Calu3 (cell line): ENCODE results near the gene LOXL1. TPM values are rescaled to one million over a fixed set of nuclear protein-coding genes. Genes with fewer than 3 reads are reported as not detected.

Experiments used
- BruUV-seq: library from RNA; stranded (reverse); fragments of 400-500 nt; replicated peaks from 2 replicates; lab custom pipeline; 2021; lab: Mats Ljungman, UMichigan
- CTCF ChIA-PET: fragments of 300-600 bp; sonication (Branson Sonifier 250); formaldehyde crosslinking; loops from one replicate; lab custom pipeline; 2022; ENCODE audit warnings: antibody characterized with exemption; lab: Charles Lee
- DNase-seq: peaks from one replicate; pipeline ENCODE4 v3.0.0; 2022
- H3K27ac Mint-ChIP-seq: one replicate; pipeline ENCODE4 v1.8.0; 2022; ENCODE audit warnings: mixed read lengths; ENCODE audit not compliant: unreplicated experiment
- H3K27me3 Mint-ChIP-seq: one replicate; pipeline ENCODE4 v1.8.0; 2022; ENCODE audit warnings: mixed read lengths; ENCODE audit not compliant: unreplicated experiment
- H3K36me3 Mint-ChIP-seq: one replicate; pipeline ENCODE4 v1.8.0; 2022; ENCODE audit warnings: mild to moderate bottlenecking, moderate library complexity, mixed read lengths; ENCODE audit not compliant: insufficient read depth, unreplicated experiment
- H3K4me1 Mint-ChIP-seq: one replicate; pipeline ENCODE4 v1.8.0; 2022; ENCODE audit warnings: mild to moderate bottlenecking, low read depth, mixed read lengths; ENCODE audit not compliant: unreplicated experiment
- H3K4me3 Mint-ChIP-seq: one replicate; pipeline ENCODE4 v1.8.0; 2022; ENCODE audit warnings: mild to moderate bottlenecking, low read depth, moderate library complexity, mixed read lengths; ENCODE audit not compliant: unreplicated experiment
- H3K9me3 Mint-ChIP-seq: one replicate; pipeline ENCODE4 v1.8.0; 2022; ENCODE audit warnings: low read depth, mixed read lengths; ENCODE audit not compliant: unreplicated experiment
- intact Hi-C: fragments of 100-400 bp; cut with micrococcal nuclease; formaldehyde crosslinking; loops from one replicate; pipeline ENCODE4 v1.10.0; 2022; ENCODE audit not compliant: unreplicated experiment
- total RNA-seq: library from RNA; stranded (reverse); gene quantifications from 2 replicates; pipeline ENCODE4 v1.2.3, GENCODE V29; 2022
- TF ChIP-seq, protein P1 (sequence below): fragments of 200-600 bp; IDR thresholded peaks from one replicate; pipeline ENCODE4 v1.8.0; 2022; ENCODE audit warnings: antibody characterized with exemption; ENCODE audit not compliant: unreplicated experiment

Gene LOXL1
- total RNA-seq, 1 experiment from 2014 or later = 2.1 TPM

DNA sequence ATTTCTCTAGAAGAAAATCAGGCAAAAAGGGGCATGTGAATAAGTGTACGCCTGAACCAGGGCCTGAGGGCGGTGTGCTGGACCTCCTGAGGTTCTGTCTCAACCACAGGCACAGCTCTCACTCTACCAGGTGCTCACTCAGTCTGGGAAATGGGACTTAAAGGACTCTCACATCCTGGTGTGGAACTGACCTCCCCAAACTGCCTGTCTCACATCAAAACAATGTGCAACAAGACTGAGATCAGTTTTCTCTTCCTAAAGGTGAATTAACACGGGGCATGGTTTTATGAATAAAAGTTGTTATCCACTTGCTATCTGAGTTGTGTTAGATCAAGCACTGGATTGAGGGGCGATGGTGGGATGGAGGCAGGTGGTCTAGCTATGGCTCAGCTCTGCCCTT lies 61.0 kb downstream of the LOXL1 start:
- peaks cover 89% of the 10 kb centered on the region for H3K4me1 Mint-ChIP-seq
- H3K27ac Mint-ChIP-seq = peak overlapping the region; percentile 86
- H3K27me3 Mint-ChIP-seq = no peaks in the 10 kb centered on the region
- CTCF ChIA-PET = interaction anchor here (1.4 to 1.5 kb wide), 3 partner anchors 9 to 49 kb away, joined by 3 to 6 read pairs (median 4); no protein-coding TSS in a partner anchor
- no peak overlapping the region for H3K4me3 Mint-ChIP-seq
- H3K9me3 Mint-ChIP-seq = no peaks in the 10 kb centered on the region
- TF ChIP-seq, protein P1, sequence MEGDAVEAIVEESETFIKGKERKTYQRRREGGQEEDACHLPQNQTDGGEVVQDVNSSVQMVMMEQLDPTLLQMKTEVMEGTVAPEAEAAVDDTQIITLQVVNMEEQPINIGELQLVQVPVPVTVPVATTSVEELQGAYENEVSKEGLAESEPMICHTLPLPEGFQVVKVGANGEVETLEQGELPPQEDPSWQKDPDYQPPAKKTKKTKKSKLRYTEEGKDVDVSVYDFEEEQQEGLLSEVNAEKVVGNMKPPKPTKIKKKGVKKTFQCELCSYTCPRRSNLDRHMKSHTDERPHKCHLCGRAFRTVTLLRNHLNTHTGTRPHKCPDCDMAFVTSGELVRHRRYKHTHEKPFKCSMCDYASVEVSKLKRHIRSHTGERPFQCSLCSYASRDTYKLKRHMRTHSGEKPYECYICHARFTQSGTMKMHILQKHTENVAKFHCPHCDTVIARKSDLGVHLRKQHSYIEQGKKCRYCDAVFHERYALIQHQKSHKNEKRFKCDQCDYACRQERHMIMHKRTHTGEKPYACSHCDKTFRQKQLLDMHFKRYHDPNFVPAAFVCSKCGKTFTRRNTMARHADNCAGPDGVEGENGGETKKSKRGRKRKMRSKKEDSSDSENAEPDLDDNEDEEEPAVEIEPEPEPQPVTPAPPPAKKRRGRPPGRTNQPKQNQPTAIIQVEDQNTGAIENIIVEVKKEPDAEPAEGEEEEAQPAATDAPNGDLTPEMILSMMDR = no peak
- DNase-seq = no peak
- intact Hi-C loops = no loop called here
- peaks cover 55% of the 10 kb centered on the region for H3K36me3 Mint-ChIP-seq
- no TSS peak for BruUV-seq

DNA sequence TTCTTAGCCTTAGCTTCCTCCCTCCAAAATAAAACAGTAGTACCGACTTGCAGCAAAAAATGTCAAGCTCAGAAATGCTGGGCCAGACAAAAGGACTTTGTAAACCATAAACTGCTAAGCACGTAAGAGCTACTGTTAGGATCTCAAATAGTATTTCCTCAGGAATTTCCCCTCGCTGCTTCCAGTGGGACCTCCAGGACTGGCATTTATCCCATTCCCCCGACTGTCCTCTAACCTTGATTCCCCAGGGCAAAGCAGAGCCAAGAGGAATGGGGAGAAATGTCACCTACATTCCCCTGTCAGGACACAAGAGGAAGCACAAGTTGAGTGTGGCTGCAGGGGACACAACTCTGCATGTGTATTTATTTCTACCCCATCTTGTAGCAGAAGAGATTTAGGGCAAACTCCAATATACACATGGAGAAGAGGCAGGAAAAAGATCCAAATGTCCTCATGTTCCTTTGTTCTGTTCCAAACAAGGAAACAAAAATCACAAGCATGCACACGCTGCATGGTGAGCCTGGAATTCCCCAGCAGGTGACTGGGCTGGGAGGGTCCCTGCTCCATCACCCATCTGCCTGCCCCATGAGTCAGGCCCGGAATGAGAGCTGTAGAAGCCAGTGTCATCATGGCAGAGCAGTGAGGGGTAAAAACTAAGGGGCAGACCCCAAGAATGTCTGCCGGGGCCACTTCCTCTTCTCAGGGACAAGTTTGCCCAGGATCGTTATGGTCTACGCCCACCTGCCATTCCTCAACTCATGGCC lies 61.6 kb downstream of the LOXL1 start:
- Mint-ChIP-seq H3K4me3 (no peak overlapping the region), H3K36me3 (peaks cover 55% of the 10 kb centered on the region), H3K27me3 (no peaks in the 10 kb centered on the region), H3K9me3 (no peaks in the 10 kb centered on the region), H3K4me1 (peaks cover 89% of the 10 kb centered on the region), H3K27ac (peak overlapping the region; percentile 86)
- peak; percentile 77 for DNase-seq
- BruUV-seq = no TSS peak
- TF ChIP-seq, protein P1 = no peak
- CTCF ChIA-PET = interaction anchor here (0.9 to 1.5 kb wide), 4 partner anchors 9 to 49 kb away, joined by 3 to 7 read pairs (median 5); no protein-coding TSS in a partner anchor
- intact Hi-C loops = no loop called here

DNA sequence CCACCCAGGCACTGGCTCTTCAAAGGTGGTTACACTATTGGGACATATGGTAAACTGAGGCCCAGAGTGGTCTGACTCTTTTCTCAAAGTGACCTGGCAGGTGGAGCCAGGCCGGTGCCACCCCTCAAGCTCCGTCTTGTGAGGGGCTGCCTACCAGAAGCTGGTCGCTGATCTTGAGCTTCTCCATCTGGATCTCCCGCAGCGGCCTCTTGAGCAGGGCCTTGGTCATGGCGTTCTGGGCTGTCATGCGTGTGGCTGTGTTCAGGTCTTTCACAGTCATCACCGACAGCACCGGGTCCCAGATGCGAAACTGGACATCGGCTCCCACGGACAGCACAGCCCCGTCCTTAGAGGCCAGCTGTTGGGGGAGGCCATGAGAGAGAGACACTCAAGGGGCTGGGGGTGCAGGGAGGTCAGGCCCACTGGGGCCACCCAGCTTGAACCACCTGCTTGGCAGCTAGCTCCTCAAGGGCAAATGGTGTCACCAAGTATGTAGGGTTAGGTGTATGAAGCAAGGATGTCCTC lies 62.2 kb downstream of the LOXL1 start:
- TF ChIP-seq, protein P1 = no peak
- Mint-ChIP-seq H3K4me3 (no peak overlapping the region), H3K36me3 (peaks cover 55% of the 10 kb centered on the region), H3K27me3 (no peaks in the 10 kb centered on the region), H3K4me1 (peaks cover 87% of the 10 kb centered on the region), H3K9me3 (no peaks in the 10 kb centered on the region), H3K27ac (peak overlapping the region; percentile 86)
- CTCF ChIA-PET = interaction anchor here (0.9 to 1.5 kb wide), 3 partner anchors 13 to 48 kb away, joined by 3 to 7 read pairs (median 6); no protein-coding TSS in a partner anchor
- DNase-seq = no peak
- BruUV-seq = TSS peak; percentile 81
- intact Hi-C loops = no loop called here

DNA sequence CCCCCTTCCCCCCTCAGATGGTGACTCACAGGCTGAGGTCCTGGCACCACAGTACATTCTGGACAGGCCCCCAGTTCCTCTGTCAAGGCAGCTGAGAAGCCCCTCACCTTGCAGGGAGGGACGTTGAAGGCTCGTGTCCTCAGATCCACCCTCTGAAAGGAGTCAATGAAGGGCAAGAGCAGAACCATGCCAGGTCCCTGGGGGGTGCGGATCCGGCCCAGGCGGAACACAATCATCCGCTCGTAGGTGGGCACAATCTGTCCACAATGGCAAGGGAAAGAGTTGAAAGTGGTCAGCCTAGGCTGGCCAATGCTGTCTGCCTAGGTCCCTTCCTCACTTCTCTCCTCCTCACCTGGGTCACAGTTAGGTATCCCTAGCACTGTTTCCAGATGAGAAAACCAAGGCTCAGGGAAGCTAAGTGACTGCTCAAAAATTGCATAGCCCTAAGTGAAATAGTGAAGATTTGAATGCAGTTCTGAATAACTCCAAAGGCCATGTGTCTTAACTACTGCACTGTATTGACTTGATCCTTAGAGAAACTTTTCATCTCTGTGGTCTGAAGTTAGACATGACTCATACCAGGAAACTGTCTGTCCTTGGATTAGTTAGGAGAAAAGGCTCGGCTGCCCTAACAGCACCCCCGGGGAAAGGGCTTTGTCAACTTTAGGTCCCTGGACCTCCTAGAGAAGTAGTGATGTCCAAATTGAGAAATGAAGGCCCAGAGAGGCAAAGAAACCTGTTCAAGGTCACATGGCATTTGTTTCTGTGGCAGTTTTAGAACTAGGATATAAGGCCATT lies 62.9 kb downstream of the LOXL1 start:
- TF ChIP-seq, protein P1 = no peak
- peaks cover 88% of the 10 kb centered on the region for H3K4me1 Mint-ChIP-seq
- H3K4me3 Mint-ChIP-seq = no peak overlapping the region
- H3K9me3 Mint-ChIP-seq = no peaks in the 10 kb centered on the region
- no TSS peak for BruUV-seq
- peaks cover 55% of the 10 kb centered on the region for H3K36me3 Mint-ChIP-seq
- DNase-seq = peak; percentile 60
- no peaks in the 10 kb centered on the region for H3K27me3 Mint-ChIP-seq
- intact Hi-C loops = no loop called here
- H3K27ac Mint-ChIP-seq = peak overlapping the region; percentile 62
- CTCF ChIA-PET = interaction anchor here (0.9 kb wide), 1 partner anchor 16 kb away, joined by 7 read pairs; no protein-coding TSS in a partner anchor
